Measurements from ENCODE around the gene HES3.

DNA sequence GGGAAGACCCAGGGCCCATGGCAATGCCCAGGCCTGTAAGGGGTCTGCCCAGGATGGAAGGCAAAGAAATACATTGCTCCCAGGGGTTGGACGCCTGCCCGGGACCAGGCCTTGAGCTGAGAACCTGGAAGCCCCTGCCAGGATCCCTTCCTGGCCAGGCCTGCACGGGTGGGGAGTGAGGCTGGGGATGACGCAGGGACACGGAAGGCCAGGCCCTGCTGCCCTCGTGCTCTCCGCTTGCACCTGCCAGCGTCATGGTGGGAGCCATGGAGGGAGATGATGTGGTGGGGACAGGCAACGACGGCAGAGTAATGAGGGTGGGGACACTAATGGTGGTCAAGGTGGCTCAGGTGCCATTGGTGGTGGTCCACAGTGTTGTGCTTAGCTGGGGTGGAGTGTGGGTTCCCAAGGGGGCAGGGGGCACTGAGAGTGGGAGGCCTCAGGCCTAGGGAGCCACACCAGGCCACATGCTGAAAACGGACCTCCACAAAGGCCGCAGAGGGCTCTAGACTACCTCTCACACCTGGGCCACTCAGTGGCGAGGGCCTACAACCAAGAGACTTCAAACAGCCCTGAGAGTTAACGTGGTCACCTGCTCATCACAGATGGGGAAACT, 4.3 kb downstream of the HES3 start:
- TF ChIP-seq CTCF (conservative IDR thresholded peaks at IDR 0.05; ENCODE audit: low read length) = no peak
- no peak for TF ChIP-seq EZH2phosphoT487 (IDR thresholded peaks at IDR 0.05; ENCODE audit: borderline replicate concordance, low read depth, low read length)
